Heart left ventricle (tissue), 16 donors: ENCODE data around the gene RAPGEF5. TPM values are rescaled to one million over a fixed set of nuclear protein-coding genes. Genes with fewer than 3 reads are reported as not detected.
A peak's percentile ranks its signal among the peaks of the same experiment; 100 is the strongest.

Experiments
- ATAC-seq, 4 donors: fragments of 200-7000 bp; cut with Tn5 transposase; one replicate each; pipeline ENCODE4 v1.9.1; 2020 to 2022; ENCODE audit warnings: moderate library complexity in 4 of 4, mild to moderate bottlenecking in 3 of 4, moderate number of reproducible peaks in 1 of 4
- DNase-seq, 5 donors: peaks; one replicate each; pipeline ENCODE4 v3.0.0-alpha.2; 2020
- H3K27ac ChIP-seq, 12 donors: fragments of 200-600 bp; sonication (generic) in 4 of 12; one replicate each; pipeline versions ENCODE4 v1.5.0 to v1.8.0; 2016 to 2022; ENCODE audit warnings: mild to moderate bottlenecking in 2 of 12
- H3K27me3 ChIP-seq, 9 donors: fragments of 200-600 bp; sonication (generic) in 2 of 9; one replicate each; pipeline versions ENCODE4 v1.5.1 to v1.8.0; 2016 to 2022; ENCODE audit warnings: mild to moderate bottlenecking in 3 of 9
- H3K36me3 ChIP-seq, 9 donors: fragments of 200-600 bp; sonication (generic) in 2 of 9; one replicate each; pipeline versions ENCODE4 v1.5.0 to v1.8.0; 2018 to 2022; ENCODE audit warnings: mild to moderate bottlenecking in 2 of 9
- H3K4me1 ChIP-seq, 12 donors: fragments of 200-600 bp; sonication (generic) in 4 of 12; one replicate each; pipeline versions ENCODE4 v1.5.0 to v1.8.0; 2016 to 2022; ENCODE audit warnings: mild to moderate bottlenecking in 3 of 12
- H3K4me3 ChIP-seq, 12 donors: fragments of 200-600 bp; sonication (generic) in 4 of 12; one replicate each; pipeline versions ENCODE4 v1.5.0 to v1.8.0; 2017 to 2022; ENCODE audit warnings: mild to moderate bottlenecking in 9 of 12, moderate library complexity in 4 of 12
- H3K9me3 ChIP-seq, 12 donors: fragments of 200-600 bp; sonication (generic) in 4 of 12; one replicate each; pipeline versions ENCODE4 v1.5.0 to v1.8.0; 2016 to 2022; ENCODE audit warnings: mild to moderate bottlenecking in 1 of 12
- CTCF ChIP-seq, 12 donors: fragments of 200-600 bp; sonication (generic) in 4 of 12; IDR thresholded peaks; one replicate each; pipeline versions ENCODE4 v1.5.0 to v1.8.0; 2018 to 2022; ENCODE audit warnings: antibody characterized with exemption in 12 of 12, mild to moderate bottlenecking in 5 of 12
- POLR2A ChIP-seq, 2 donors: fragments of 450-650 bp; IDR thresholded peaks; one replicate each; pipeline ENCODE4 v1.6.1; 2017; ENCODE audit warnings: antibody characterized with exemption in 2 of 2, mild to moderate bottlenecking in 2 of 2, moderate library complexity in 2 of 2
- WGBS, 4 donors: extraction: QIAGEN DNeasy Blood & Tissue Kit in 2 of 4; methylation state at CpG; one replicate each; pipeline versions ENCODE4 v1.1.5 to v1.1.7; 2013 to 2018; 5-methylcytosine and 5-hydroxymethylcytosine counted together
- intact Hi-C, 10 donors: fragments of 100-400 bp; cut with DNase I; formaldehyde crosslinking; loops; one replicate each; pipeline versions ENCODE4 v1.11.1 to v1.14.2; 2022
- polyA plus RNA-seq, 2 donors: library from polyadenylated mRNA; stranded (reverse); fragments of 200-250 nt; gene quantifications; one replicate each; pipeline ENCODE4 v1.2.3, GENCODE V29; 2013
- total RNA-seq, 9 donors: library from RNA; depleted of rRNA in 2 of 9; stranded (reverse); fragments of >200 nt in 2 of 9; fragmentation: NEBNext Ultra II Directional in 3 of 9; extraction: Animal tissue kit (Norgen Biotek cat#: 25700) in 3 of 9; gene quantifications; one replicate each; pipeline versions ENCODE4 v1.1.0 to v1.2.4, GENCODE V29; 2016 to 2023
- donor health status: ischemic (EF 13 %, LVEDD 7.1; RV severe dilation, severe dysfunction).
- donor health status: healthy with polysubstance abuse.
- donor health status: DM: no; HTN: yes; CAD: no.
- donor health status: DM: no; HTN: no; CAD: no.
- donor health status: ischemic (EF 25% LVEDD 6.9; RV normal size, moderate dysfunction).
- donor health status: ischemic (EF 25% LVEDD 5.7; RV mildly dilated, moderate dysfunction).
- donor health status: healthy.
- donor health status: DM: yes; HTN: yes; CAD: no.
- donor health status: ischemic (EF 35%, LVEDD 5.7; RV mildly dilated, moderate dysfunction).
- donor health status: nonischemic (EF 11% LVEDD 7.7; RV severe dilation, severe dysfunction).
- donor health status: DM: yes; HTN: yes; CAD: no.
- donor health status: PGD.
- donor health status: ischemic (EF 29% LVEDD 5.4; RV normal size, mild dysfunction).
- donor health status: nonischemic (EF 23%, LVEDD 6.1; RV moderate dilation, normal function).

Gene RAPGEF5
- total and polyA plus RNA-seq, 11 donors: 3.9 to 37.9 (median 15.3) TPM

GRCh38 chr7:22193450-22193983, 163.4 kb downstream of the RAPGEF5 start:
- DNase-seq: peak in 3 of 5 donors; percentile 16 to 44 (median 20)
- Histone ChIP-seq H3K9me3 (no peaks in the 10 kb centered on the region), H3K27me3 (peaks cover 0 to 4% (median 0%) of the 10 kb centered on the region in 9 donors), H3K4me3 (peak overlapping the region in 9 of 12 donors; percentile 13 to 46 (median 24)), H3K27ac (no peak overlapping the region), H3K4me1 (peaks cover 0 to 22% (median 6%) of the 10 kb centered on the region in 12 donors), H3K36me3 (peaks cover 0 to 82% (median 12%) of the 10 kb centered on the region in 9 donors)
- intact Hi-C loops: no loop called here
- TF ChIP-seq POLR2A (IDR thresholded peaks at IDR 0.05) (no peak), CTCF (IDR thresholded peaks at IDR 0.05) (no peak)
- WGBS, 4 donors: 31 to 36% (median 33%) methylated on average over 21 of the region's 21 CpGs
- peak; percentile 64 to 75 (median 72) for ATAC-seq

DNA sequence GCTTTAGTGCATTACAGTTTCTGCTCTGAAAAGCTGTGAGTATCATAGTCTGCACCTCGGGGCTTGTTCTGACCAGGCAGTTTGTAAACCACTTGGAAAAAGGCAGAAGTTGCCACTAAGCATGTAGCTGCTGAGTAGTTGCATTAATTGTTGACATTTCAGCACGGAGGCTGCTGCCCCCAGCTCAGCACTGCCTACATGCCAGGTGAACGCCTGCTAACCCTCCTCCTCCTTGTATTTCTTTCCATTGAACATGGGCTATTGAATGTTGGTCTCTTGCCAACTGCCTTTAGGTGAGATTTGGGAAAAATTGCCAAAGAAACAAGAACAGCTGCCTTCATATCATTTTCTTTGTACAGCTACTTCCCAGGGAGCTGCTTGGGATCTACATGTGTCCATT, 164.2 kb downstream of the RAPGEF5 start:
- Histone ChIP-seq H3K4me3 (peak overlapping the region in 4 of 12 donors; percentile 16 to 38 (median 32)), H3K27ac (no peak overlapping the region), H3K9me3 (no peaks in the 10 kb centered on the region), H3K36me3 (peaks cover 0 to 85% (median 14%) of the 10 kb centered on the region in 9 donors), H3K4me1 (peaks cover 0 to 22% (median 6%) of the 10 kb centered on the region in 12 donors), H3K27me3 (peaks cover 0 to 4% (median 0%) of the 10 kb centered on the region in 9 donors)
- ATAC-seq: no peak
- no peak for DNase-seq
- TF ChIP-seq POLR2A (IDR thresholded peaks at IDR 0.05): no peak
- intact Hi-C loops: no loop called here
- 61 to 73% (median 69%) methylated on average over 3 of the region's 3 CpGs for WGBS, 4 donors

- peaks cover 0 to 91% (median 18%) of the 10 kb centered on the region in 9 donors for H3K36me3 ChIP-seq
- no peaks in the 10 kb centered on the region for H3K9me3 ChIP-seq
- no peak overlapping the region for H3K27ac ChIP-seq
- DNase-seq (no peak), ATAC-seq (no peak)
- peaks cover 0 to 4% (median 0%) of the 10 kb centered on the region in 9 donors for H3K27me3 ChIP-seq
- intact Hi-C loops: no loop called here
- WGBS, 4 donors: 93 to 94% (median 93%) methylated on average over 8 of the region's 8 CpGs
- peaks cover 0 to 22% (median 6%) of the 10 kb centered on the region in 12 donors for H3K4me1 ChIP-seq
- H3K4me3 ChIP-seq: no peak overlapping the region
- TF ChIP-seq POLR2A (IDR thresholded peaks at IDR 0.05): no peak
- TF ChIP-seq CTCF (IDR thresholded peaks at IDR 0.05): no peak
Observed at GRCh38 chr7:22190736-22191135, 166.2 kb downstream of the RAPGEF5 start.

DNA sequence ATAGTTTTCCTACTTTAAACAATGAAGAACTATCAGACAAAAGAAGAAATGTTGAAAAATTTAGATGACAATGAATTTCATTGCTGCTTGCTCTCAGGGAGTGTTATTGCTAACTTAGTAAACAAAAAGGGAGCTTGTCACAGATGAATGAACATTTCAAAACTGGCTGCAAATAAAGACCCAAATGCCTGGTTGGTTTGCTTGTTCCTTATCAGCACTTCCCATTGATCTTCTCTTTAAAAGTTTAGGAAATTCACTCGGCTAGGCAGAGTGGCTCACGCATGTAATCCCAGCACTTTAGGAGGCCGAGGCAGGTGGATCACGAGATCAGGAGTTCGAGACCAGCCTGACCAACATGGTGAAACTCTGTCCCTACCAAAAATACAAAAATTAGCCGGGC, 167.2 kb downstream of the RAPGEF5 start:
- Histone ChIP-seq H3K27me3 (peaks cover 0 to 4% (median 0%) of the 10 kb centered on the region in 9 donors), H3K27ac (no peak overlapping the region), H3K4me1 (peaks cover 0 to 22% (median 6%) of the 10 kb centered on the region in 12 donors), H3K36me3 (peaks cover 0 to 89% (median 18%) of the 10 kb centered on the region in 9 donors), H3K9me3 (no peaks in the 10 kb centered on the region), H3K4me3 (no peak overlapping the region)
- TF ChIP-seq POLR2A (IDR thresholded peaks at IDR 0.05): no peak
- no peak for TF ChIP-seq CTCF (IDR thresholded peaks at IDR 0.05)
- WGBS, 4 donors: 80 to 85% (median 83%) methylated on average over 6 of the region's 6 CpGs
- ATAC-seq (no peak), DNase-seq (no peak)
- intact Hi-C loops: no loop called here
